Measurements from ENCODE around the gene CASP8.
"Not testable (repeated sequence)": the region's sequence is repeated elsewhere in the genome, so short reads cannot be mapped to it uniquely, and the experiment has no call there.

CASP8 gene

DNA sequence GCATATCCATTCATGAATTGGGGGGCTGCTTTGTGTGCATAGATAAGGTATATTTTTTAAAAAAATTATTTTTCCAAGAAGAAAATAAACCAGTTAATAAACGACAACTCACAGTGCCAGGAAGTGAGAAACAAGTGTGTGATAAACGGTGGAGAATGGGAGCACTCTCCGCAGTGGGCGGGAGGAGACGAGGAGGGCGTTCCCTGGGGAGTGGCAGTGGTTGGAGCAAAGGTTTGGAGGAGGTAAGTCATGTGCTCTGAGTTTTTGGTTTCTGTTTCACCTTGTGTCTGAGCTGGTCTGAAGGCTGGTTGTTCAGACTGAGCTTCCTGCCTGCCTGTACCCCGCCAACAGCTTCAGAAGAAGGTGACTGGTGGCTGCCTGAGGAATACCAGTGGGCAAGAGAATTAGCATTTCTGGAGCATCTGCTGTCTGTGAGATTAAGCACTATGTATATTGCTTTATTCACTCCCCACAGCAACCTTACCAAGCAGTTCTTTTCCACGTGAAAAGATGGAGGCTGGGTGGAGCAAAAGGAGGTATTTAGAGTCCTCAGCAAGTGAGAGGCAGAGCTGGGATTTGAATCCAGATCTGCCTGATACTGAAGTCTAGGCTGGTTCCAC is 27.0 kb upstream of the CASP8 start:
- peak; percentile 71 for DNase-seq (ENCODE audit: low spot score)
- ChIA-PET CTCF (interaction anchor here (0.6 to 1.6 kb wide), 3 partner anchors 50 to 540 kb away, joined by 3 to 11 read pairs (median 3); partner anchors contain the start of gene CASP10), POLR2A (ENCODE audit: low non-redundant PET) (no interaction called here)
- TF ChIP-seq, protein P1, sequence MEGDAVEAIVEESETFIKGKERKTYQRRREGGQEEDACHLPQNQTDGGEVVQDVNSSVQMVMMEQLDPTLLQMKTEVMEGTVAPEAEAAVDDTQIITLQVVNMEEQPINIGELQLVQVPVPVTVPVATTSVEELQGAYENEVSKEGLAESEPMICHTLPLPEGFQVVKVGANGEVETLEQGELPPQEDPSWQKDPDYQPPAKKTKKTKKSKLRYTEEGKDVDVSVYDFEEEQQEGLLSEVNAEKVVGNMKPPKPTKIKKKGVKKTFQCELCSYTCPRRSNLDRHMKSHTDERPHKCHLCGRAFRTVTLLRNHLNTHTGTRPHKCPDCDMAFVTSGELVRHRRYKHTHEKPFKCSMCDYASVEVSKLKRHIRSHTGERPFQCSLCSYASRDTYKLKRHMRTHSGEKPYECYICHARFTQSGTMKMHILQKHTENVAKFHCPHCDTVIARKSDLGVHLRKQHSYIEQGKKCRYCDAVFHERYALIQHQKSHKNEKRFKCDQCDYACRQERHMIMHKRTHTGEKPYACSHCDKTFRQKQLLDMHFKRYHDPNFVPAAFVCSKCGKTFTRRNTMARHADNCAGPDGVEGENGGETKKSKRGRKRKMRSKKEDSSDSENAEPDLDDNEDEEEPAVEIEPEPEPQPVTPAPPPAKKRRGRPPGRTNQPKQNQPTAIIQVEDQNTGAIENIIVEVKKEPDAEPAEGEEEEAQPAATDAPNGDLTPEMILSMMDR (conservative IDR thresholded peaks at IDR 0.05; ENCODE audit: low read depth) = no peak
- H3K27ac ChIP-seq = peak overlapping the region; percentile 77

DNA sequence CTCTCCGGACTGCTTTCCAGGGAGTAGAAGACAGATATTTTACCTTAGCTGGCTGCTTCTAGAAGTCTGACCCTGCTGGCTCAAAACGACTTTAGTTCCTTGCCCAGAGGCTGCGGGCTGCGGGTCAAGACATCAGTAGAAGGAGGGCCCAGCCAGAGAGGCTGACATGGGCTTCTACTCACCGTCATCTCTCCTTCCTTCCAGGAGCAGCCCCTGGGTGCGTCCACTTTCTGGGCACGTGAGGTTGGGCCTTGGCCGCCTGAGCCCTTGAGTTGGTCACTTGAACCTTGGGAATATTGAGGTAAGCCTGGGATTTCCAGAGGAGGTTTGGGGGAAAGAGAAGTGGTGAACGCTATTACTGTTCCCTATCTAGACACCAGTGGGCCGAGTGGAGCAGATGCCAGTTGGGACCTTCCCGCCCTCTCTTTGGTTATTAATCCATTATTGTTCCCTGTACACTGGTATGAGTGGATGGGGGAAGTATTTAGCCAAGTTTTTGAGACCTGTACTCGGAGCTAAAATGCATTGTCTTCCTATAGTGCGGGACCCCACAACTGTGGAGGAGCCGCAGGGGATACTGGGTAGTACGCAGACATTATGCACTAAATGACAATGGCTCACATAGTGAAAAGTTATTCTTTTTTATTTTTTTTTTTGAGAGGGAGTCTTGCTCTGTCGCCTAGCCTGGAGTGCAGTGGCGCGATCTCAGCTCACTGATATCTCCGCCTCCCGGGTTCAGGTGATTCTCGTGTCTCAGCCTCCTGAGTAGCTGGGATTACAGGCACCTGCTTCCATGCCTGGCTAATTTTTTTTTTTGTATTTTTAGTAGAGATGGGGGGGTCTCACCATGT is 26.3 kb upstream of the CASP8 start:
- H3K27ac ChIP-seq = peak overlapping the region; percentile 77
- no peak for DNase-seq (ENCODE audit: low spot score)
- TF ChIP-seq, protein P1 (conservative IDR thresholded peaks at IDR 0.05; ENCODE audit: low read depth) = no peak
- ChIA-PET CTCF (interaction anchor here (0.6 kb wide), 2 partner anchors 137 to 539 kb away, joined by 3 to 5 read pairs; no protein-coding TSS in a partner anchor), POLR2A (ENCODE audit: low non-redundant PET) (no interaction called here)

DNA sequence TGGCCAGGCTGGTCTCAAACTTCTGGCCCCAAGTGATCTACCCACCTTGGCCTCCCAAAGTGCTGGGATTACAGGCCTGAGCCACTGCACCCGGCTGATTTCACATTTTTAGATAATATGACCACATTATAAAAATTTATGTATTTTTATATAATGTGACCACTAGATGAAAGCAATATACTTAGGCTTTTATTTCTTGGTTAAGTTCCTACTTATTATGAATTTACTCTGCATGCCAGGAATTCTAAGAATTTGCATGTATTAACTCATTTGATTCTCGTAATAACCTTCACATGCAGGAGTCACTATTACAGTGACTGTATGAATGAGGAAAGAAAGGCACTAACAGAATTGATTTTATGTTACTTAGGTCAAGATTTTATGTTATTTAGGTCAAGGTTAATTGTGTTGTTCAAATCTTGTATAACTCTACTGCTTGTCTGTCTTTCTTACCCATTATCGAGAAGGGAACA is 25.6 kb upstream of the CASP8 start:
- peak overlapping the region; percentile 77 for H3K27ac ChIP-seq
- TF ChIP-seq, protein P1 (conservative IDR thresholded peaks at IDR 0.05; ENCODE audit: low read depth) = no peak
- DNase-seq (ENCODE audit: low spot score) = no peak
- ChIA-PET CTCF (interaction anchor here (0.6 to 0.7 kb wide), 2 partner anchors 80 to 137 kb away, joined by 3 to 5 read pairs; no protein-coding TSS in a partner anchor), POLR2A (ENCODE audit: low non-redundant PET) (no interaction called here)

DNA sequence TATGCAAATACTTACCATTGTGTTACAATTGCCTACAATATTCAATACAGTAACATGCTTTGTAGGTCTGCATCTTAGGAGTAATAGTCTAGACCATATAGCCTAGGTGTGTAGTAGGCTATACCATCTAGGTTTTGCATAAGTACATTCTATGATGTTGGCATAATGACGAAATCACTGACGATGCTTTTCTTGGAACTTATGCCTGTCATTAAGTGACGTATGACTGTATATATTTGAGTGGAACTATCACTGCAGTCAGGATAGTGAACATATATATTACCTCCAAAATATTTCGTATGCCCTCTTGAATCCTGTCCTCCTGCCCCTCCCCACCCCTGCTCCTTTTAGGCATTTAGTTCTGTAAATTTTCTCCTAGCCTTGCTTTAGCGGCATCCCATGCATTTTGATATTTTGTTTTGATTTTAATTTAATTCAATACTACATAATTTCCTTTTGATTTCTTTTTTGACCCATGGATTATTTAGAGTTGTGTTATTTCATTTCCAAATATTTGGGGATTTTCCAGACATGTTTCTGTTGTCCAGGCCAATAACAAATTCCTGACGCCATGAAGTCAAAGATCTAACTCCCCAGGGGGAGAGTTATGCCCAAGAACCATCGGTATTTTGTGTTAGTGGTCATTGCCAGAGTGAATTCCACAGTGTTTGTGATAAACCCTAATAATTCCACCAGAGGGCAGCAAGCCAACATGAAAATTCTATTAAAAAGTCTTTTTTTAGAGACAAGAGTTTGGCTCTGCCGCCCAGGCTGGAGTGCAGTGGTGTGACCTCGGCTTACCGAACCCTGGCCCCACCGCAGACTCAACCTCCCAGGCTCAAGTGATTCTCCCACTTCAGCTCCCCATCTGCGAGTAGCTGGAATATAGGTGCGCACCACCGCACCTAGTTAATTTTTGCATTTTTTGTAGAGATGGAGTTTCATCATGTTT is 24.2 kb upstream of the CASP8 start:
- ChIA-PET POLR2A (ENCODE audit: low non-redundant PET) (no interaction called here), CTCF (interaction anchor here (0.6 to 1.0 kb wide), 3 partner anchors 18 to 340 kb away, joined by 3 to 5 read pairs (median 4); no protein-coding TSS in a partner anchor)
- peak; percentile 56 for DNase-seq (ENCODE audit: low spot score)
- H3K27ac ChIP-seq = peak overlapping the region; percentile 35; the same call in 1 of the 2 replicates
- TF ChIP-seq, protein P1 (conservative IDR thresholded peaks at IDR 0.05; ENCODE audit: low read depth) = peak; percentile 70

DNA sequence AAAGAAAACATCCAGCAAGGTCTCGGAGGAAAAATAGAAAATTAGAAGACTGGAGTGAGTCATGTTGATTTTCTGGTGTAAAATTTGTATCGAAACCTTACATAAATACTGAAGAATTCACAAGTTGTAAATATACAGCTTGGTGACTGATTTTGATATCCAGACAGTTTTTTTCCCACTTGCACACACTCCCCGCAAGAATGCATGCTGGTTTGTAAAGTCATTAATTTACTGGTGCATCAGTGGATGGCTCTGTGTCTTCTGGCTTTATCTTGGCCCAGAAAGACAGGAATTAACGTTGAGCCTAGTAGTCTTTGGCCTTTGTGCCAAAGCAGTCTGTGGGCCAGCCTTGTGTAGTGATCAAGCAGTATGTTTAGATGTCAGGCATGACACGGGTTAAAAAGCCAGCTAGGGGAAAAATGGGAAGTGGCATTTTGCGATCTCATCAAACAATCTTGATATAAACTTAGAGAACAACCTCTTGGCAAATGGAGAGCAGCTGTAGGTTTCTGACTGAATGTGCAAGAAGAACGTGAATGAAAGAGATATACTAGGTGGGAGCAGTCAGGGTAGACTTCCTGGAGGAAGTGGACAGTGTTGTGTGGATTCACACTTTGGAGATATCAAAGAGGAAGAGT is 22.7 kb upstream of the CASP8 start:
- ChIA-PET CTCF (interaction anchor here (1.0 kb wide), 1 partner anchor 127 kb away, joined by 5 read pairs; no protein-coding TSS in a partner anchor), POLR2A (ENCODE audit: low non-redundant PET) (interaction anchor here (0.7 kb wide), 1 partner anchor 146 kb away, joined by 7 read pairs; no protein-coding TSS in a partner anchor)
- no peak for DNase-seq (ENCODE audit: low spot score)
- TF ChIP-seq, protein P1 (conservative IDR thresholded peaks at IDR 0.05; ENCODE audit: low read depth) = no peak
- no peak overlapping the region for H3K27ac ChIP-seq

DNA sequence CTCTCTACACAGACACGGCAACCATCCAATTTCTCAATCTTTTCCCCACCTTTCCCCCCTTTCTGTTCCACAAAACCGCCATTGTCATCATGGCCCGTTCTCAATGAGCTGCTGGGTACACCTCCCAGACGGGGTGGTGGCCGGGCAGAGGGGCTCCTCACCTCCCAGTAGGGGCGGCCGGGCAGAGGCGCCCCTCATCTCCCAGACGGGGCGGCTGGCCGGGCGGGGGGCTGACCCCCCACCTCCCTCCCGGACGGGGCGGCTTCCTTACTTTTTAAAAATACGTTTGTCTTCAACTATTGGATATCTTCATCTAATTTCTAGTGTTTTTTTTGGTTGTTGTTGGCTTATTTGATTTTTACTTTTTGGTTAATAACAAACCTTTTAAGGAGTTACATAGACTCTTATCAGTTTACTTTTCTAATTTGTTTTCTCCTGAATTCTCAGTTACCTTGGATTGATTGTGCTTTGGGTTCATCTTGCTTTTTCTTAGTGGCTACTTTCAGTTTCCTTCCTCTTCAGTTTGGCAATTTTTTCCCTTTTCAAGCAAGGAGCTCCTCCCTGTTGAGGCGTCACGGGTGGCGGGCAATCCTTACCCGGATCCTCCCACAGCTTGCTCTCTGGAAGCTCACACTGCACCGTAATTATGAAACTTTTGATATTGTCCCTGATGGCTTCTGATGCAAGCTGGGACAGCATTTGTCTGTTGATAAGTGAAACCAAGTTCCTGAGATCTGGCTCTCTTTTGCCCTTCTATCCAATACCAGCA is 21.0 kb upstream of the CASP8 start:
- DNase-seq (ENCODE audit: low spot score); CTCF ChIA-PET; POLR2A ChIA-PET (ENCODE audit: low non-redundant PET); H3K27ac ChIP-seq: not testable (repeated sequence)
